ENCODE data around the gene NLGN4X.

DNA sequence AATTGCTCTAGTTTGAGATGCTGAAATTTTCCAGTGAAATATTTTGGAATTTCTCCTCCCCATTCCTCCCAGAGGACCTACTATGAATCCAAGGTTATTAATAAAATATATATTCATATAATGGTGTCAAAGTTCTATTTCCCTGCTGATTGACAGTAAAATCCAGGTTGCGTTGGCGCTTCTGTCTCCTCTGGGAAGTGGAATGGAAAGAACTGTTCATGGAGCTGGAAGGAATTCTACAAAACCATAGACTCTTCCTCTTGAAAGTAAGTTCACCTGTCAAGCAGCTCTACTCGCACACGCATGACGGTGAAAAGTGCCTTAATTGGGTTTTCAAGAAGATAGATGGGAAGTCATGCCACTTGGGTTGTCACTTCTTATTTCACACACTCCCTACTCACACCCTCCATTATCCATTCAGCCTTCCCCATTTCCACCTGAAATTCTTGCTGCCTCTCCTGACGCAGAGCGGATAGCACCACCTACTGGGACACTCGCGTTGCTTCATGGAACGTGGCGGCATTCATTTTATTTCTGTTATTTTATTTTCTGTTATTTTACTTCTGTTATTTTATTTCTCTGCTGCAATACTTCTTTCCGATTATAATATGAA, 351.6 kb downstream of the NLGN4X start:
- TF ChIP-seq, protein P1, sequence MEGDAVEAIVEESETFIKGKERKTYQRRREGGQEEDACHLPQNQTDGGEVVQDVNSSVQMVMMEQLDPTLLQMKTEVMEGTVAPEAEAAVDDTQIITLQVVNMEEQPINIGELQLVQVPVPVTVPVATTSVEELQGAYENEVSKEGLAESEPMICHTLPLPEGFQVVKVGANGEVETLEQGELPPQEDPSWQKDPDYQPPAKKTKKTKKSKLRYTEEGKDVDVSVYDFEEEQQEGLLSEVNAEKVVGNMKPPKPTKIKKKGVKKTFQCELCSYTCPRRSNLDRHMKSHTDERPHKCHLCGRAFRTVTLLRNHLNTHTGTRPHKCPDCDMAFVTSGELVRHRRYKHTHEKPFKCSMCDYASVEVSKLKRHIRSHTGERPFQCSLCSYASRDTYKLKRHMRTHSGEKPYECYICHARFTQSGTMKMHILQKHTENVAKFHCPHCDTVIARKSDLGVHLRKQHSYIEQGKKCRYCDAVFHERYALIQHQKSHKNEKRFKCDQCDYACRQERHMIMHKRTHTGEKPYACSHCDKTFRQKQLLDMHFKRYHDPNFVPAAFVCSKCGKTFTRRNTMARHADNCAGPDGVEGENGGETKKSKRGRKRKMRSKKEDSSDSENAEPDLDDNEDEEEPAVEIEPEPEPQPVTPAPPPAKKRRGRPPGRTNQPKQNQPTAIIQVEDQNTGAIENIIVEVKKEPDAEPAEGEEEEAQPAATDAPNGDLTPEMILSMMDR (IDR thresholded peaks at IDR 0.05), result peak in 3 of 6 experiments; percentile 19 to 32 (median 27)
- no peak for TF ChIP-seq POLR2A (IDR thresholded peaks at IDR 0.05)
